HEK293 (cell line): ENCODE data around the gene VIT.

Experiments used
- MYNN ChIP-seq: fragments of 450-650 bp; formaldehyde crosslinking; IDR thresholded peaks from 2 replicates; pipeline ENCODE4 v1.5.1; 2016; ENCODE audit warnings: missing biosample characterization, missing genetic modification characterization, borderline replicate concordance
- REPIN1 ChIP-seq: fragments of 450-650 bp; formaldehyde crosslinking; IDR thresholded peaks from 2 replicates; pipeline ENCODE4 v1.5.1; 2017; ENCODE audit warnings: missing biosample characterization, missing genetic modification characterization, low read depth
- ZNF114 ChIP-seq: fragments of 450-650 bp; formaldehyde crosslinking; IDR thresholded peaks from 2 replicates; pipeline ENCODE4 v1.5.0; 2017; ENCODE audit warnings: missing biosample characterization, missing genetic modification characterization
- ZNF157 ChIP-seq: fragments of 450-650 bp; formaldehyde crosslinking; IDR thresholded peaks from 2 replicates; pipeline ENCODE4 v1.5.1; 2016; ENCODE audit warnings: missing biosample characterization, missing genetic modification characterization
- ZNF274 ChIP-seq, 2 experiments: fragments of 200-500 bp in 1 of 2; fragments of 450-650 bp in 1 of 2; sonication (Bioruptor generic) in 1 of 2; formaldehyde crosslinking in 1 of 2; IDR thresholded peaks; 2 replicates each; pipeline versions ENCODE4 v1.5.1 to v1.6.1; 2014 to 2016; ENCODE audit warnings: borderline replicate concordance in 1 of 2, inconsistent platforms in 1 of 2, low read length in 1 of 2, missing biosample characterization in 1 of 2, missing genetic modification characterization in 1 of 2
- ZNF549 ChIP-seq: fragments of 450-650 bp; IDR thresholded peaks from 2 replicates; pipeline ENCODE4 v1.5.1; 2018; ENCODE audit warnings: missing biosample characterization, missing genetic modification characterization, mild to moderate bottlenecking, inconsistent platforms, moderate library complexity
- ZNF558 ChIP-seq: fragments of 450-650 bp; formaldehyde crosslinking; IDR thresholded peaks from 2 replicates; pipeline ENCODE4 v1.5.1; 2016; ENCODE audit warnings: missing biosample characterization, missing genetic modification characterization
- TF ChIP-seq, protein P1 (sequence below): fragments of 450-650 bp; formaldehyde crosslinking; IDR thresholded peaks from 2 replicates; pipeline ENCODE4 v1.5.1; 2016; ENCODE audit warnings: missing biosample characterization, missing genetic modification characterization
- TF ChIP-seq, protein P2 (sequence below): fragments of 450-650 bp; formaldehyde crosslinking; IDR thresholded peaks from 2 replicates; pipeline ENCODE4 v1.5.1; 2016; ENCODE audit warnings: missing biosample characterization, missing genetic modification characterization

DNA sequence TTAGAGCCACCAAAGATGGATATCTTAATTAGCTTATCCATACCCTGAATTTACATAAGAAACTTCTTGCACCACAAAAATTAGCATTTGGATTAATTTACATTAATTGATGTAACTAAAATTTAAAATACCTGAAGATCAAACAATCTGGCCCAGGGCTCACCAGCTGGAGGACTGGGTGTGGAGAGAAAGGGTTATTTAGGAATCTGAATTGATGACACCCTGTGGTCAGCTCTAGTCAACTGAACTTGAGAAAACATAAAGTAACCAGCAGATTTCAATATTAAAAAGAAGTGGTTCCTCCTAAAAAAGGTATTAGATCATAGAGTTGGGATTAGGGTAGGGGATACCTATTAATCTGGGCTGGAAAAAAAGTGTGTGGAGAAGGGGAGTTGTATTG is 147.3 kb downstream of the VIT start:
- TF ChIP-seq ZNF558 (tag by site-specific recombination) (no peak), ZNF157 (no peak), ZNF549 (tag by site-specific recombination) (no peak), REPIN1 (tag by site-specific recombination) (no peak), ZNF274 (IDR thresholded peaks at IDR 0.05; ENCODE audit: low read length) (no peak), ZNF274 (tag by site-specific recombination; IDR thresholded peaks at IDR 0.05; ENCODE audit: borderline replicate concordance) (no peak), MYNN (tag by site-specific recombination) (no peak), ZNF114 (tag by site-specific recombination) (no peak)
- TF ChIP-seq, protein P1, sequence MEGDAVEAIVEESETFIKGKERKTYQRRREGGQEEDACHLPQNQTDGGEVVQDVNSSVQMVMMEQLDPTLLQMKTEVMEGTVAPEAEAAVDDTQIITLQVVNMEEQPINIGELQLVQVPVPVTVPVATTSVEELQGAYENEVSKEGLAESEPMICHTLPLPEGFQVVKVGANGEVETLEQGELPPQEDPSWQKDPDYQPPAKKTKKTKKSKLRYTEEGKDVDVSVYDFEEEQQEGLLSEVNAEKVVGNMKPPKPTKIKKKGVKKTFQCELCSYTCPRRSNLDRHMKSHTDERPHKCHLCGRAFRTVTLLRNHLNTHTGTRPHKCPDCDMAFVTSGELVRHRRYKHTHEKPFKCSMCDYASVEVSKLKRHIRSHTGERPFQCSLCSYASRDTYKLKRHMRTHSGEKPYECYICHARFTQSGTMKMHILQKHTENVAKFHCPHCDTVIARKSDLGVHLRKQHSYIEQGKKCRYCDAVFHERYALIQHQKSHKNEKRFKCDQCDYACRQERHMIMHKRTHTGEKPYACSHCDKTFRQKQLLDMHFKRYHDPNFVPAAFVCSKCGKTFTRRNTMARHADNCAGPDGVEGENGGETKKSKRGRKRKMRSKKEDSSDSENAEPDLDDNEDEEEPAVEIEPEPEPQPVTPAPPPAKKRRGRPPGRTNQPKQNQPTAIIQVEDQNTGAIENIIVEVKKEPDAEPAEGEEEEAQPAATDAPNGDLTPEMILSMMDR (tag by site-specific recombination): no peak
- TF ChIP-seq, protein P2, sequence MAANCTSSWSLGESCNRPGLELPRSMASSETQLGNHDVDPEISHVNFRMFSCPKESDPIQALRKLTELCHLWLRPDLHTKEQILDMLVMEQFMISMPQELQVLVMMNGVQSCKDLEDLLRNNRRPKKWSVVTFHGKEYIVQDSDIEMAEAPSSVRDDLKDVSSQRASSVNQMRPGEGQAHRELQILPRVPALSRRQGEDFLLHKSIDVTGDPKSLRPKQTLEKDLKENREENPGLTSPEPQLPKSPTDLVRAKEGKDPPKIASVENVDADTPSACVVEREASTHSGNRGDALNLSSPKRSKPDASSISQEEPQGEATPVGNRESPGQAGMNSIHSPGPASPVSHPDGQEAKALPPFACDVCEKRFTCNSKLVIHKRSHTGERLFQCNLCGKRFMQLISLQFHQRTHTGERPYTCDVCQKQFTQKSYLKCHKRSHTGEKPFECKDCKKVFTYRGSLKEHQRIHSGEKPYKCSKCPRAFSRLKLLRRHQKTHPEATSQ: no peak
